ENCODE results near the gene SHROOM4. TPM values are rescaled to one million over a fixed set of nuclear protein-coding genes. Genes with fewer than 3 reads are reported as not detected.

Gene SHROOM4
- total and polyA plus RNA-seq, 8 donors = 23.0 to 39.1 (median 34.4) TPM

- Histone ChIP-seq H3K27me3 (no peaks in the 10 kb centered on the region), H3K4me3 (no peak overlapping the region), H3K9me3 (peaks cover 0 to 5% of the 10 kb centered on the region in 2 donors), H3K36me3 (no peaks in the 10 kb centered on the region), H3K4me1 (no peaks in the 10 kb centered on the region), H3K27ac (no peak overlapping the region)
- intact Hi-C loops (cut with DNase I) = no loop called here
- no peak for TF ChIP-seq CTCF (IDR thresholded peaks at IDR 0.05)
- no peak for ATAC-seq
- DNase-seq = no peak
These were observed 77.3 kb downstream of the SHROOM4 start for GRCh38 chrX:50736656-50737055.

- DNase-seq = no peak
- no peak for TF ChIP-seq CTCF (IDR thresholded peaks at IDR 0.05)
- intact Hi-C loops (cut with DNase I) = no loop called here
These were observed 87.7 kb downstream of the SHROOM4 start for GRCh38 chrX:50726296-50726695.

GRCh38 chrX:50725310-50725709 lies 88.7 kb downstream of the SHROOM4 start:
- H3K4me1 ChIP-seq = no peaks in the 10 kb centered on the region
- H3K27me3 ChIP-seq = no peaks in the 10 kb centered on the region
- no peaks in the 10 kb centered on the region for H3K36me3 ChIP-seq
- intact Hi-C loops (cut with DNase I) = no loop called here
- no peaks in the 10 kb centered on the region for H3K9me3 ChIP-seq
- TF ChIP-seq CTCF (IDR thresholded peaks at IDR 0.05) = no peak
- no peak for DNase-seq
- H3K27ac ChIP-seq = no peak overlapping the region
- H3K4me3 ChIP-seq = no peak overlapping the region
- no peak for ATAC-seq

More at GRCh38 chrX:50726296-50726695, 87.7 kb downstream of the SHROOM4 start:
- Histone ChIP-seq H3K27ac (no peak overlapping the region), H3K4me3 (no peak overlapping the region), H3K27me3 (no peaks in the 10 kb centered on the region), H3K9me3 (no peaks in the 10 kb centered on the region), H3K4me1 (no peaks in the 10 kb centered on the region), H3K36me3 (no peaks in the 10 kb centered on the region)
- no peak for ATAC-seq

- Histone ChIP-seq H3K9me3 (no peaks in the 10 kb centered on the region), H3K4me3 (no peak overlapping the region), H3K27ac (no peak overlapping the region), H3K27me3 (no peaks in the 10 kb centered on the region), H3K4me1 (no peaks in the 10 kb centered on the region), H3K36me3 (no peaks in the 10 kb centered on the region)
- TF ChIP-seq CTCF (IDR thresholded peaks at IDR 0.05) = no peak
- intact Hi-C loops (cut with DNase I) = no loop called here
- ATAC-seq = no peak
- DNase-seq = no peak
These were observed 91.0 kb downstream of the SHROOM4 start for GRCh38 chrX:50723006-50723405.

GRCh38 chrX:50721764-50722521 lies 92.1 kb downstream of the SHROOM4 start:
- no peak for TF ChIP-seq CTCF (IDR thresholded peaks at IDR 0.05)
- DNase-seq (no peak), ATAC-seq (no peak)
- H3K36me3 ChIP-seq = no peaks in the 10 kb centered on the region
- no peaks in the 10 kb centered on the region for H3K4me1 ChIP-seq
- H3K4me3 ChIP-seq = no peak overlapping the region
- intact Hi-C loops (cut with DNase I) = no loop called here
- no peak overlapping the region for H3K27ac ChIP-seq
- no peaks in the 10 kb centered on the region for H3K27me3 ChIP-seq
- H3K9me3 ChIP-seq = no peaks in the 10 kb centered on the region
